B cell (primary cell): ENCODE data around the gene HOXB3. TPM values are rescaled to one million over a fixed set of nuclear protein-coding genes. Genes with fewer than 3 reads are reported as not detected.

ENCODE experiments used
- ATAC-seq: fragments of 200-7000 bp; cut with Tn5 transposase; one replicate; pipeline ENCODE4 v1.10.0; 2021; ENCODE audit warnings: low read depth, mild to moderate bottlenecking, moderate number of reproducible peaks, moderate library complexity
- CTCF ChIA-PET: fragments of 350-600 bp; sonication (Branson Sonifier 250); formaldehyde crosslinking; loops from one replicate; lab custom pipeline; 2021; ENCODE audit warnings: antibody characterized with exemption, inconsistent platforms; lab: Charles Lee
- POLR2A ChIA-PET: fragments of 350-600 bp; sonication (Branson Sonifier 250); formaldehyde crosslinking; loops from one replicate; lab custom pipeline; 2021; ENCODE audit warnings: antibody characterized with exemption; lab: Charles Lee
- DNase-seq: peaks from one replicate; pipeline ENCODE4 v3.0.0; 2013
- H2AFZ ChIP-seq: 2 replicates; pipeline ENCODE4 v1.6.1; 2012; ENCODE audit warnings: mild to moderate bottlenecking, low read depth, low read length; ENCODE audit not compliant: insufficient read depth, poor library complexity, severe bottlenecking
- H3K27ac ChIP-seq, 2 donors: 1 replicate in 1 of 2; 2 replicates in 1 of 2; pipeline ENCODE4 v1.5.1; 2012 to 2013; ENCODE audit warnings: low read length in 2 of 2, mild to moderate bottlenecking in 2 of 2, moderate library complexity in 1 of 2
- H3K27me3 ChIP-seq, 4 experiments: fragments of 200-600 bp in 1 of 4; sonication (generic) in 1 of 4; replicated peaks in 1 of 4; 1 replicate in 2 of 4; 2 replicates in 2 of 4; pipeline versions ENCODE4 v1.6.1 to v1.7.0; 2013 to 2016; ENCODE audit warnings: low read length in 3 of 4, mild to moderate bottlenecking in 2 of 4, mixed read lengths in 1 of 4, moderate library complexity in 1 of 4; ENCODE audit not compliant: insufficient read depth in 4 of 4, control insufficient read depth in 3 of 4; ENCODE audit errors: control extremely low read depth in 1 of 4
- H3K36me3 ChIP-seq, 2 experiments: replicated peaks in 1 of 2; 1 replicate in 1 of 2; 2 replicates in 1 of 2; pipeline versions ENCODE4 v1.6.1 to v1.7.1; 2013; ENCODE audit warnings: low read length in 1 of 2; ENCODE audit not compliant: insufficient read depth in 2 of 2, control insufficient read depth in 1 of 2; ENCODE audit errors: control extremely low read depth in 1 of 2, extremely low read depth in 1 of 2
- H3K4me1 ChIP-seq, 2 donors: fragments of 200-600 bp in 1 of 2; sonication (generic) in 1 of 2; 1 replicate in 1 of 2; 2 replicates in 1 of 2; pipeline versions ENCODE4 v1.5.1 to v1.6.1; 2013 to 2017; ENCODE audit warnings: low read length in 2 of 2; ENCODE audit not compliant: control insufficient read depth in 2 of 2, insufficient read depth in 2 of 2
- H3K4me2 ChIP-seq: replicated peaks from 2 replicates; pipeline ENCODE3; 2012; ENCODE audit warnings: mild to moderate bottlenecking, low read depth, low read length; ENCODE audit not compliant: poor library complexity, severe bottlenecking
- H3K4me3 ChIP-seq, 5 experiments: fragments of 200-600 bp in 1 of 5; sonication (generic) in 1 of 5; 1 replicate in 3 of 5; 2 replicates in 2 of 5; pipeline versions ENCODE4 v1.5.1 to v1.7.0; 2011 to 2016; ENCODE audit warnings: low read length in 4 of 5, mild to moderate bottlenecking in 4 of 5, low read depth in 2 of 5, control low read depth in 1 of 5, moderate library complexity in 1 of 5; ENCODE audit not compliant: insufficient read depth in 1 of 5; ENCODE audit errors: control extremely low read depth in 1 of 5, extremely low read depth in 1 of 5
- H3K79me2 ChIP-seq: fragments of 200-600 bp; sonication (generic); one replicate; pipeline ENCODE4 v1.6.0; 2016; ENCODE audit warnings: low read length; ENCODE audit not compliant: control insufficient read depth, insufficient read depth
- H3K9ac ChIP-seq: fragments of 200-600 bp; sonication (generic); 2 replicates; pipeline ENCODE4 v1.6.1; 2017; ENCODE audit warnings: mild to moderate bottlenecking, low read length, moderate library complexity
- H3K9me3 ChIP-seq, 3 donors: one replicate each; pipeline versions ENCODE4 v1.6.1 to v1.7.1; 2013; ENCODE audit warnings: low read length in 2 of 3; ENCODE audit not compliant: control insufficient read depth in 2 of 3, insufficient read depth in 1 of 3; ENCODE audit errors: control extremely low read depth in 1 of 3
- H4K20me1 ChIP-seq: 2 replicates; pipeline ENCODE4 v1.6.0; 2012; ENCODE audit warnings: mild to moderate bottlenecking, low read length; ENCODE audit not compliant: insufficient read depth, control insufficient read depth, poor library complexity, severe bottlenecking
- H3K27ac Mint-ChIP-seq: one replicate; pipeline ENCODE4 v1.8.0; 2021; ENCODE audit warnings: mixed read lengths
- H3K27me3 Mint-ChIP-seq: one replicate; pipeline ENCODE4 v1.8.0; 2021; ENCODE audit warnings: mixed read lengths
- H3K4me1 Mint-ChIP-seq: one replicate; pipeline ENCODE4 v1.8.0; 2021; ENCODE audit warnings: mixed read lengths
- H3K4me3 Mint-ChIP-seq: one replicate; pipeline ENCODE4 v1.8.0; 2021; ENCODE audit warnings: mixed read lengths
- H3K9me3 Mint-ChIP-seq: one replicate; pipeline ENCODE4 v1.8.0; 2022; ENCODE audit warnings: mixed read lengths; ENCODE audit not compliant: insufficient read depth
- CTCF ChIP-seq: fragments of 200-600 bp; IDR thresholded peaks from one replicate; pipeline ENCODE4 v1.8.0; 2022; ENCODE audit warnings: antibody characterized with exemption, mild to moderate bottlenecking
- EZH2 ChIP-seq: IDR thresholded peaks from 2 replicates; pipeline ENCODE4 v1.6.1; 2012; ENCODE audit warnings: borderline replicate concordance, low read depth, mild to moderate bottlenecking, moderate library complexity, low read length; ENCODE audit not compliant: insufficient read depth, poor library complexity, severe bottlenecking
- WGBS: methylation state at CpG from one replicate; pipeline ENCODE4 v1.1.5; 2013; ENCODE audit warnings: missing lambda C conversion rate; ENCODE audit not compliant: insufficient coverage; 5-methylcytosine and 5-hydroxymethylcytosine counted together
- intact Hi-C: fragments of 100-400 bp; cut with micrococcal nuclease; formaldehyde crosslinking; loops from one replicate; pipeline ENCODE4 v1.10.0; 2022
- polyA plus RNA-seq: library from polyadenylated mRNA; depleted of rRNA; stranded (reverse); fragments of >200 nt; gene quantifications from 2 replicates; pipeline ENCODE4 v1.2.3, GENCODE V29; 2012
- total RNA-seq, 2 donors: library from RNA; stranded (reverse); fragments of 120-200 nt in 1 of 2; gene quantifications; 1 replicate in 1 of 2; 2 replicates in 1 of 2; pipeline versions ENCODE4 v1.2.3 to v1.2.4, GENCODE V29; 2013 to 2022

HOXB3 gene
- total and polyA plus RNA-seq, 2 donors (not counting 1 experiment from before 2014, with no cell fraction given) = 3.0 to 4.0 TPM

DNA sequence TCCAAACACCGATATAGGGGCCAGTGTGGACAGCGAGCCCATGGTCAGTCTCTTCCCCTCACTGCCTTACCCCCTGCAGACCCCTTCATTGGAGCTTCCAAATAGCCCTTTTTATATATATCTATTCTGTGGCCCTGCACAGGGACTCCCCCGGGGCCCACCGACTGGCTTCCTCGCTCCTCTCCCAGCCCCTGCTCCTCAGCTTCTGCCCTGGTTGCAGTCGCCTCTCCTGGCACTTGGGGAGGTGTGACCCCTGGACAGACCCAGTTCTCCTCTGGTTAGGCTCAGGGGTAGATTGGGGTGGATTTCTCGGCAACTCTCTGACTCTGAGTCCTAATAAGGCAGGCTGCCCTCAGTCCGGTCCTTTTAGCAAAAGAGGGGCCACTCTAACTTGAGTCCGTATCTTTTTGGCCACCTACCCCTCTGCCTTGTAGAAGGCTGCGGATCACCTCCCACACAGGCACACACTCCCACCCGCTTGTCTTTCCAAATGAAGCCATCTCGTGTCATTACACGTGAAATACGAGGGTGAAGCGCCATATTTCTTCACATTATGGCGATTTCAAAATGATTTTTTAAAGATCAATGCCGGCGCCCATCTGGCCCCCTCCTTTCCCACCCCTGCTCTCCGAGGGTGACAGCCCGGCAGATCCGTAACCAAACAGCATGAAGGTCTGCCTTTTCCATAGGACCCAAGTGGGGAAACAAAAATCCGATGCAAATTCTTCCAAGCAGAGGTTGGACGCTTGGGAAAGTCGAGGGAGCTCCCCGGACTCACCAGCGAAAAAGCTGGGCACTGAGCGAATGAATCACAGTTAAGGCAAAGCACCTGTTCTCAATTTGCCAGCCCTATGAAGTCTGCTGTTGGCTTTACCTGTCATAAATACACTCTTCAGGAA, 37.8 kb upstream of the HOXB3 start:
- Histone ChIP-seq H3K9me3 (peaks cover 0 to 9% (median 0%) of the 10 kb centered on the region in 3 donors), H3K36me3 (no peaks in the 10 kb centered on the region), H3K79me2 (no peaks in the 10 kb centered on the region), H3K4me2 (no peak overlapping the region), H4K20me1 (no peaks in the 10 kb centered on the region), H3K27me3 (peaks cover 0 to 96% (median 68%) of the 10 kb centered on the region in 4 experiments), H2AFZ (no peak overlapping the region), H3K27ac (no peak overlapping the region), H3K4me3 (no peak overlapping the region), H3K4me1 (peaks cover 26 to 30% of the 10 kb centered on the region in 2 donors), H3K9ac (no peak overlapping the region)
- H3K27ac Mint-ChIP-seq = no peak overlapping the region
- H3K4me3 Mint-ChIP-seq = peak overlapping the region; percentile 23
- no peak for TF ChIP-seq CTCF
- no peak for TF ChIP-seq EZH2
- peaks cover 21% of the 10 kb centered on the region for H3K4me1 Mint-ChIP-seq
- CTCF ChIA-PET = interaction anchor here (1.4 kb wide), 1 partner anchor 9 kb away, joined by 6 read pairs; no protein-coding TSS in a partner anchor
- ATAC-seq (no peak), DNase-seq (no peak)
- H3K9me3 Mint-ChIP-seq = no peaks in the 10 kb centered on the region
- peaks cover 78% of the 10 kb centered on the region for H3K27me3 Mint-ChIP-seq
- intact Hi-C loops = no loop called here
- WGBS = 88% methylated on average over 20 of the region's 27 CpGs
- POLR2A ChIA-PET = no interaction called here

DNA sequence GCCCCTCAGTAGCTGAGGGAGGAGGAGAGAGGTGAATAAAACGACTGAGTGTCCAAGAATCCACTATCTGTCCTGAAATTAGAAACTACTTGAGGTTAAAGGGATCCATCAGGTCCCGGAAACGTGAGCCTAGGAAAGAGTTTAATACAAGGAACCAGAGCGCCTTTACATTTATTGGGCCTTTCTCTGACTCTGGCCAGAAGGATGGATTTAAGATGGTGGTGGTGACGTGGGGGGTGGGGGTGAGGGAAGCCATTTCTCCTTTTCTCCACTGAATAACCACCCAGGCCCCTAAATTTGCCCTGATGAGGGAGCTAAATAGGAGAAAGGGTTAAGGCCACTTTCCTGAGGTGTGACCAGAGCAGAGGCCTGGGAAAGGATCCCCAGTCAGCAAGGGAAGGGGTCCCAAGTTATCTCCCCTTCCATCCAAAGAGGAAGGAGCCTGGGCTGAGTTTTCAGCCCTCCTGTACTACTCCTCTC, 37.1 kb upstream of the HOXB3 start:
- peaks cover 0 to 96% (median 68%) of the 10 kb centered on the region in 4 experiments for H3K27me3 ChIP-seq
- POLR2A ChIA-PET = no interaction called here

More for the DNA sequence above, 37.1 kb upstream of the HOXB3 start:
- no peak overlapping the region for H3K9ac ChIP-seq
- no peak overlapping the region for H3K4me3 ChIP-seq
- H3K9me3 ChIP-seq = peaks cover 0 to 9% (median 0%) of the 10 kb centered on the region in 3 donors
- no CpG with 5 or more reads among the region's 5 CpGs for WGBS
- intact Hi-C loops = no loop called here
- no peak for DNase-seq
- peaks cover 78% of the 10 kb centered on the region for H3K27me3 Mint-ChIP-seq
- peaks cover 21% of the 10 kb centered on the region for H3K4me1 Mint-ChIP-seq
- peak overlapping the region; percentile 97 for H3K4me2 ChIP-seq
- H2AFZ ChIP-seq = no peak overlapping the region
- no peaks in the 10 kb centered on the region for H4K20me1 ChIP-seq
- H3K27ac ChIP-seq = no peak overlapping the region
- peak overlapping the region; percentile 80 for H3K4me3 Mint-ChIP-seq
- peaks cover 26 to 30% of the 10 kb centered on the region in 2 donors for H3K4me1 ChIP-seq
- no peak overlapping the region for H3K27ac Mint-ChIP-seq
- H3K79me2 ChIP-seq = no peaks in the 10 kb centered on the region
- TF ChIP-seq EZH2 (no peak), CTCF (no peak)
- no peak for ATAC-seq
- CTCF ChIA-PET = interaction anchor here (0.7 to 1.4 kb wide), 3 partner anchors 9 to 449 kb away, joined by 3 to 6 read pairs (median 5); no protein-coding TSS in a partner anchor
- no peaks in the 10 kb centered on the region for H3K9me3 Mint-ChIP-seq
- no peaks in the 10 kb centered on the region for H3K36me3 ChIP-seq
